GM21737 (cell line): ENCODE measurements around the gene STX16.

Experiments used
- ATAC-seq: cut with Tn5 transposase; IDR thresholded peaks from one replicate; pipeline ENCODE4 v1.9.1; 2021; ENCODE audit warnings: mild to moderate bottlenecking, moderate library complexity; ENCODE audit not compliant: unreplicated experiment

STX16 gene, protein sequence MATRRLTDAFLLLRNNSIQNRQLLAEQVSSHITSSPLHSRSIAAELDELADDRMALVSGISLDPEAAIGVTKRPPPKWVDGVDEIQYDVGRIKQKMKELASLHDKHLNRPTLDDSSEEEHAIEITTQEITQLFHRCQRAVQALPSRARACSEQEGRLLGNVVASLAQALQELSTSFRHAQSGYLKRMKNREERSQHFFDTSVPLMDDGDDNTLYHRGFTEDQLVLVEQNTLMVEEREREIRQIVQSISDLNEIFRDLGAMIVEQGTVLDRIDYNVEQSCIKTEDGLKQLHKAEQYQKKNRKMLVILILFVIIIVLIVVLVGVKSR

GRCh38 chr20:58650776-58651558 is at the start of gene STX16:
Gene STX16, plus strand, starts transcription at chr20:58651283. Its CDS starts 724 bp downstream, at chr20:58652007.
- ATAC-seq = peak; percentile 49

DNA sequence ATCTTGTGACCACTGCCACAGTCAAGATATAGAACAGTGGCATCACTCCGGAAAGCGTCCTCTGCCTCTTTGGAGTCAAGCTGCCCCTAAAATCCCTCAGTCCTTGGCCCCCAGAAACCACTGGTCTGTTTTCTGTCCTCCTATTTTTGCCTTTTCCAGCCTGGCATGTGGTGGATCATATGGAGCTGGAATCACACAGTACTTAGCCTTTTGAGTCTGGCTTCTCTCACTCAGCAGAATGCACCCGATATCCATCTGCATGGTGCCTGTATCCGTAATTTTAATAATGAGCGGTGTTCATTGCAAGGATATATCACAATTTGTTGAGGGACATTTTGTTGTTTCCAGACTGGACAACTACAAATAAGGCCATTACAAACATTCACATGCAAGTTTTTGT is 49.0 kb upstream of the STX16 start:
- no peak for ATAC-seq

- ATAC-seq = no peak
Observed at GRCh38 chr20:58603721-58604120, 47.4 kb upstream of the STX16 start.

GRCh38 chr20:58604128-58604881 is 46.8 kb upstream of the STX16 start:
- ATAC-seq = no peak

GRCh38 chr20:58605292-58606065 is 45.6 kb upstream of the STX16 start:
- no peak for ATAC-seq

GRCh38 chr20:58606184-58606583 is 44.9 kb upstream of the STX16 start:
- no peak for ATAC-seq

GRCh38 chr20:58608096-58608840 is 42.8 kb upstream of the STX16 start:
- ATAC-seq = no peak

DNA sequence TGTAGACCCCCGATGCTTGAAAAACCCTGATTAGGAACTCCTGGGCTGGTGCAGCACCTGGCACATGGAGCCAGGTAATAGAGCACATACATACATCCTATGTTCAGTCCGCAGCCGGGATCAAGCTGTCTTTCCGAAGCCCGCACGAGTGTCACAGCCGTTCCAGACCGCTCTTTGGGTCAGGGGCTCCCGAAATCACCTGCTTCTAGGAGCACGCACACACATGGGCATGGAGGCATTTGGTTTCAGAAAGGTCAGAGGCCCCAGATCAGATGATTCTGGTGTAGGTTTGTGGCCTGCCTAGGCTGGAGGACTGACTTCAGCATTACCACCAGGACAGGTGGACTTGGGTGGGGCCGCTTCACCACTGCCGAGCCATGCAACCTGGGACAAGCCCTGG is 42.1 kb upstream of the STX16 start:
- no peak for ATAC-seq

DNA sequence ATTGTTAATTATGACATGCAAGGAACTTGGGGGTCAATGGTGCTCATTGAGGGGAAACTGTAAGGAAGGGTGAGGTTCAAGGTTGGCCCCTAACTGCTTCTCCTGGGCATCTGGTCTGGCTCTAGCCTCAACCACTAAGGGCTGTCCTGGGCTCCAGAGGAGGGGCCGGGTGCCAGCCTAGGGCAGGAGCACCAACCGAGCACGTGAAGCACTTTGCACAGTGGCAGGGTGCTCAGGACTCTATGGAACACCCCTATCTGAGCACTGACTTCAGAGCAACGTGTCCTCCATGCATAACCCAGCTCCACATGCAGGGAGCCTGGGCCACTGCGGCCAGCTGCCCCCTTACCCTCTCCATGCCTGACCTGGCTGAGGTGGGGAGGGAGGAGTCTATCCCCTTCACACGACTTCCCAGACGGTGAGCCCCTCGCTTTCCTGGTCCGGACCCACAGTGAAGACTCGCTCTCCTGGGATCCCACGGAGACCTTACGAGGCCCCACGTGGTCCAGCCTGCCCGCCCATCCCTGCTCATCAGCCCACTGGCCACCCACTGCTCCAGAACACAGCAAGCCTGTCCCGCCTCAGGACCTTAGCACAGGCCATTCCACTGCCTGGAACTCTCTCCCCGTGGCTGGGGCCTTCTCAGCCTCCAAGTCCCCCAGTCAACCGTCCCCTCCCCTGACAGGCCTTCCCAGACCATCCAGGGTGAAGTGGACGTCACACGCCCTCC is 40.8 kb upstream of the STX16 start:
- no peak for ATAC-seq

GRCh38 chr20:58610811-58611210 is 40.3 kb upstream of the STX16 start:
- no peak for ATAC-seq

- no peak for ATAC-seq
Observed at GRCh38 chr20:58611236-58612030, 39.6 kb upstream of the STX16 start.

DNA sequence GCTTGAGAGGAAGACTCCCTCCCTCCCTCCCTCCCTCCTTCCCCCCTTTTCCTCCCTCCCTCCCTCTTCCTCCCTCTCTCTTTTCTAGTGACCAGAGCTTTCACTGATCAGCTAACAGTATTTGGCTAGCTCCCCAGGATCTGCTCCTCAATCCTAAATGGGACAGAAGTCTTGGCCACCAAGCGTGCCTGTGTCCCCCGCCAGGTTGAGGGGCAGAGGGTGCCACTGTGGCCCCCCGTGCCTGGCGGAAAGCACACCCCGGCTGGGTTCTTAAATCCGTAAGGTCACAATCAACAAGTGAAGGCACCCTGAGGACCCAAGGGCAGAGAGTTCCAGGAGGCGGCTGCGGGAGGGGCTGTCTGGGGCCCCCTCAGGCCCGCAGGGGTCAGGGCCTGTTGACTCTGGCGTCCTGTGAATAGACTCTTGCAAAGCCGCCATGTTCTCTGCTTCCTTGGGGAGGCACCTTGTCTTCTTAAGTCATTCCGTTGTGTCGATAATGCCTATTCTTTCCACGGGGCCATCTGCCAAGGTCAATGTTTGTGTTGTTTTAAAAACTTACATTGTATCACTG is 38.9 kb upstream of the STX16 start:
- no peak for ATAC-seq

- no peak for ATAC-seq
Observed at GRCh38 chr20:58613061-58613854, 37.8 kb upstream of the STX16 start.

DNA sequence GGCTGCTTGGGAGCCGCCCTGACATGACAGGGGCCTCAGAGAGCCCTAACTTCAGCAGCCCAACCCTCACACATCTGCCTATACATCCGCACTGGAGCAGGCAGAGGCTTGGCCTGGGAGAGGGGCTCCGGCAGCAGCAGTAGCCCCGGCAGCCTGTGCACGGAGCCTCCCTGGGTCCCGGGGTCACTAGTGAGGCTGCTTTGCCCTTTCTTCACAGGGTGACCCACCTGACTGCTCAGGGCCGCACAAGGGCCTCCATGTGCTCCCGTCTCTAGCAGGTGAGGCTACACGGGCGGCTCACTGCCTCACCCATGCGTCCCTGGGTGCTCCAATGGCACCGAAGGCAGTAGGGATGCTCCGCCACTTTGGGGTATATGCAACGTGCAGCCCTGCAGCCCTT is 36.7 kb upstream of the STX16 start:
- ATAC-seq = no peak

GRCh38 chr20:58614984-58615760 is 35.9 kb upstream of the STX16 start:
- no peak for ATAC-seq

- ATAC-seq = no peak
Observed at GRCh38 chr20:58616411-58616810, 34.7 kb upstream of the STX16 start.

DNA sequence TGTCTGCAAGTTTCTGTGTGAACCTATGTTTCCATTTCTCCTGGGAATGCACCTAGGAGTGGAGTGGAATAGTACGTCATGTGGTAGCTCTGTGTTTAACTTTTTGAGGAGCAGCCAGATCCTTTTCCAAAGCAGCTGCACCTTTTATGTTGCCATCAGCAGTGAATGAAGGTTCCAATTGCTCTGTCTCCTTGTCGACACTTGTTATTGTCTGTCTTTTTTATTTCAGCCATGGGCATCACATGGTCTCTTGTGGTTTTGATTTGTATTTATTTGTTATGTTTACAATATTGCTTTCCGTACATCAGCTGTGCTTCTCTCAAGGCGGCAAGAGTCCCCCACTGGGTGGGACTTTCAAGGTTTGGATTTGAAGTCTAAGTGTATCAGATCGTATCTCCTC is 33.9 kb upstream of the STX16 start:
- no peak for ATAC-seq
